ENCODE data around the gene STK25. TPM values are rescaled to one million over a fixed set of nuclear protein-coding genes. Genes with fewer than 3 reads are reported as not detected.

The STK25 gene
- 100 to 1,000 TPM; 189 to 218 (median 216) TPM for polyA plus RNA-seq (ENCODE audit: insufficient read length in 3 of 3)

DNA sequence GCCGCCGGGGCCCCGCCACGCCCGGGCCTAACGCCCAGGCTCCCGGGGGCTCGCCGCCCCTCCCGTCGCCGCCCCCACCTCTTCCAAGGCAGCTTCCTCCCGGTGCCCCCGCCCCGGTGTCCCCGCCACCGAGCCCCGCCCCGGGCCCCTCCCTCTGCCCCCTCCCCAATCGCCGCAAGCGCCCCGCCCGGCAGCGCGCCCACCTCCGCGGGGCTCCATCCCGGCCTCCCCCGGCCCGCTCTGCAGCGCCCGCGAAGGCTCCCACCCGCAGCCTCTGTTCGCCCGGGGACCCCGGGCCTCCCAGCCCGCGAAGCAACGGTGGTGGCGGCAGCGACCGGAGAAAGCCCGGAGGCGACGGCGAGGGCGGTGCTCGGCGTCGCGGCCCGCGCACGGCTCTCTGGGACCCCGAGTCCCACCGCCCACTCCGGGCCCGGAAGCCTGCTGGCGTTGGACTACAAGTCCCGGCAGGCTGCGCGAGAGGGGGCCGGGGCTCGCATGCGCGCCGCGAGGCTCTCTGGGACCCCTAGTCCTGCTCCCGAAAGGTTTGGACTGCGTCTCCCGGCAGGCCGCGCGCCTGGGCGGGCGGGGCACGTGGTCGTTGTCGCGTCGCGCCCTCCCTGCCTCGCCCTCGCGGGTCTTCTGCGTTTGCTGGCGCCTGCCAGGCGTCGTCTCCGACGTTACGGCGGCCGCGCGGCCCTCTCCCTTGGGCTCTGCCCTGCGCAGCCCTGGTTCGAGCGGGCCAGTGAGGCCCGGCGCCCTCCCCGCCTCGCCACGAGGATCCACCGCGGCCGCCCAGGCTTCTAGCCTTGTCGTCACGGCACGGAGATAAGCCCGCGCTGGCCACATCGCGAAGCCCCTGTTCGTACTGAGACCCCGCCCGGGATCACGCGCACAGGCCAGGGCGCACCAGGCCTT is at the start of gene STK25:
Gene STK25, minus strand, starts transcription at position 345 of the 915 bp plus-strand sequence. CDS start 549 bp downstream, outside the sequence.
- DNase-seq (ENCODE audit: low read depth in 3 of 3, low spot score in 2 of 3) = peak; percentile 89 to 96 (median 92)

DNA sequence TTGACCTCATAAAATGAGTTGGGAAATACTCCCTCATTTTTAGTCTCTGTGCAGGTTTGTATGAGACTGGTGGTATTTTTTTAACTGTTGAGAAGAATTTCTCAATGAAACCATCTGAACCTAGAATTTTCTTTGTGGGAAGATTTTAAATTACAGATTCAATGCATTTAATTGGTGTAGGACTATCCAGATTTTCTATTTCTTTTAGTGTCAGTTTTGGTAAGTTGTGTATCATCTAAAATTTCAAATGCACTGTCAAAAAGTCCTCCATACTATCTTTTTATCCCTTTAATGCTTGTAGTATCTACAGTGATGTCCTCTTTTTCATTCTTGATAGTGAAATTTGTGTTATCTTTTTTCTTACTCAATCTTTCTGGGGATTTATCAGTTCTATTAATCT is 48.4 kb upstream of the STK25 start:
- no peak for DNase-seq (ENCODE audit: low read depth in 3 of 3, low spot score in 2 of 3)

DNA sequence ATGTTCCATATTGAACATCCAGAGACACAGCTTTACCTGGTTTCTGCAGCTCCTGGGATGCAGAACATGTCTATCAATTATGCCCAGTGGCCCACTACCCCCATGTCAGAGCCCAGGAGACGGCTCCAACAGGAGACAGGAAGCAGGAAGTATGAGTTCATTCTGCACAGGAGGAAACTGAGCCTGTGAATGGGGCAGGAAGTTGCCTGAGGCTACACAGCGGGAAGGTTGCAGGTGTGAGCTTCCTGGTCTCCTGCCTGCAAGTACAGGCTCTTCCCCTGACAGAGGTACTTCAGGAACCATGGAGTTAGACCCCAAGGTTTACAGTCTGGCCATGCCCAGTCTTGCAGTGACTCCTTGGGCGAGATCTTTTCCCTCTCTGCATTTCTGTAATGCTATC is 47.3 kb upstream of the STK25 start:
- no peak for DNase-seq (ENCODE audit: low read depth in 3 of 3, low spot score in 2 of 3)

DNA sequence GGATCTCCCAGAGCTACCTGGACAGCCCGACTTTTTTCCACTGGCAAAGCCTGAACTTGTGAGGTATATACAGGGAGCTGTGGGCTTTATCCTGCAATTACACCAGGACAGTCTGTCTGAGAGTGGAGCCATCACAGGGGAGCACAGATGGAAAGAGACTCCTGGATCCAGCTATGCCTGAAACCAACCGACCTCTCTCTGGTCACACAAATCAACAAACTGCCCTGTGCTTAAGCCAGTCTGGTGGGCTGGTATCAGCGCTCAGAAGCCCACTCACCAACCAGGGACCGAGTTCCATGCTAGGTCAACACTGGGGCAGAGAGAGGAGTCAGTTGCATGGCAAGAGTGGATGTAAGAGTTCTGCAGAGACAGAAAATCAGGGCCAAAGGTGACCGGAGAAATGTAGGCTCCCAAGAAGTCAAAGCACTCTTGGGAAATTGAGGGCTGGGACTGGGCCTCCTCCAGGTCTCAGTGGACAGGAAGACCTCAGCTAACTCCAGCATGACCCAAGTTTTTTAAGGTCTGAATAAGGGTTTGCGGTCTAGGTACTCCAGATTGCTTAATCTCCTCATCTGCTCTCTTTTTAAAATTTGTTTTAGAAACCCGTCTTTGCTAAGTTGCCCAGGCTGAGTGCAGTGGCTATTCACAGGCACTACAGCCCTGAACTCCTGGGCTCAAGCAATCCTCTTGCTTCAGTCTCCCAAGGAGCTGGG is 46.4 kb upstream of the STK25 start:
- no peak for DNase-seq (ENCODE audit: low read depth in 3 of 3, low spot score in 2 of 3)

DNA sequence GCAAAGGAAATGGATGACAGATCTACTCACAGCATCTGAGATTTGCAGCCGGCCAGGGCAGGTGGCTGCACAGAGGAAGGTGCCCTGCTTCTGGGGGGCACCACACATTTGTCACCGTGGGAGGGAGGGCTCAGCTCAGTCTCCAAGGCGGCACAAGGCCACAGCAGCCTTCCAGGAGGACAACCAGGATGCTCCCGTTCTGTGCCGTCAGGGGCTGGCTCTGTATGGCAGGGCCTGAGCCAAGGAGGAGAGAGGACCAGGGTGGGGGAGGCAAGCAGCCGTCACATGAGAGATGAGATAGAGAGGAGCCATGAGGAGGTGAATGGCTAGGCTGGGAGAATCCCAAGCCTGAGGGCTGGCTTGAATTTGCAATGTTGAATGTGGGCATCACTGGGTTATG is 45.6 kb upstream of the STK25 start:
- no peak for DNase-seq (ENCODE audit: low read depth in 3 of 3, low spot score in 2 of 3)

DNA sequence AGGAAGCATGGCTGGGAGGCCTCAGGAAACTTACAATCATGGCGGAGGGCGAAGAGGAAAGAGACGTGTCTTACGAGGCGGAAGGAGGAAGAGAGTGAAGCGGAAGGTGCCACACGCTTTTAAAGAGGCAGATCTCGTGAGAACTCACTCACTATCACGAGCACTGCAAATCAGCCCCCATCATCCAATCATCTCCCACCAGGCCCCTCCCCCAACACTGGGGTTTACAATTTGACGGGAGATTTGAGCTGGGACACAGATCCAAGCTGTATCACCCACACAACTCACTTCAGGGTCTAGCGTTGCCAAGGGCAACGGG is 45.1 kb upstream of the STK25 start:
- DNase-seq (ENCODE audit: low read depth in 3 of 3, low spot score in 2 of 3) = no peak

DNA sequence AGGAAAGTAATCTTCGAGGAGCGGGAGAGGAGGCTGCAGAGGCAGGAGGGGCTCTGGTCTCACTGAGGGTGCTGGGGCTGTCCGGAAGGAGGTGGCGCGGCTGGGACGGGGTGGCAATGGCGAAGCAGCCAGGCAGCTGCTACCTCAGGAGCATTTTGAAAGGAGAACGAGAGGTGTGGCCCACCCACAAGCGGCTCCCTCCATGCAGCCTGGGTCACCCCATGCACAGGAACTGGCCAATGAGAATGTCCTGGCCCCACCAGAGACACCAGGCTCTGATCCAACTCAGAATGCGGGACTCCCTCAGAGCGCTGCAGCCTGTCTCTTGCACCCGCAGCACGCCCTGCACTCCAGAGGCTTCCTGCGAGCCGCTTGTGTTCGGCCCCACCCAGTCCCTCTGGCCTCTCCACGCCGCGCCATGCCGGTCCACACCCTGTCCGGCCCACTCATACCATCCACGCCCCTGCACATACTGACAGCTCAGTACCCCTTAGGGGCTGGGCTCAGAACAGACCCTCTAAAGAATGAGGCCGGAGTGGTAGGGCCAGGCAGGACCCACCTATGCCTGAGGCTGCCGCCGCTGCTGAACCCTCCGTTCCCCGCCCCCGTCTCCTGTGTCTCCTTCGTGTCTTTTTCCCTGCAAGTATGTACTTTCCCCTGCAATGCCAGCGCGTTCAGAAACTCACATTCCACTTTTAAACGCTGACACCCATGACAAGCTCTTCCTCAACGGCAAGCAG is 43.8 kb upstream of the STK25 start:
- DNase-seq (ENCODE audit: low read depth in 3 of 3, low spot score in 2 of 3) = no peak

DNA sequence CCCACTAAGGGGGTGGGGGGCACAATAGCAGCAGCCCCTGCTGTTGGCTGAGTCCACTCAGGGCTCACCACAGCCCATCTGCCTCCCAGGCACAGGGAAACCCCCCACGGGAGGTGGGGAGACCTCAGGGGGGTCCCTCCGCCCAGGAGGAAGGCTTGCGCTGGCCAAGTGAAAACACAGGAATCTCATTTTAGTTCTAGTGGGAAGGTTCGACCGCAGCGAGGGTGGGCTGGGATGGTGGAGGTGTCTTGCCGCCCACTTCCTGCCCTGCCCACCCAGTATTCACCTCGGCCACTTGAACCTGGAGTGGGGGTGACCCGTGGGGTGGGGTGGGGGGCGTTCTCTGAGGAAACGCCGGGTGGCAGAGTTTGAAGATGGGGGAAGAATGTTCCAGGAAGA is 43.2 kb upstream of the STK25 start:
- DNase-seq (ENCODE audit: low read depth in 3 of 3, low spot score in 2 of 3) = no peak

DNA sequence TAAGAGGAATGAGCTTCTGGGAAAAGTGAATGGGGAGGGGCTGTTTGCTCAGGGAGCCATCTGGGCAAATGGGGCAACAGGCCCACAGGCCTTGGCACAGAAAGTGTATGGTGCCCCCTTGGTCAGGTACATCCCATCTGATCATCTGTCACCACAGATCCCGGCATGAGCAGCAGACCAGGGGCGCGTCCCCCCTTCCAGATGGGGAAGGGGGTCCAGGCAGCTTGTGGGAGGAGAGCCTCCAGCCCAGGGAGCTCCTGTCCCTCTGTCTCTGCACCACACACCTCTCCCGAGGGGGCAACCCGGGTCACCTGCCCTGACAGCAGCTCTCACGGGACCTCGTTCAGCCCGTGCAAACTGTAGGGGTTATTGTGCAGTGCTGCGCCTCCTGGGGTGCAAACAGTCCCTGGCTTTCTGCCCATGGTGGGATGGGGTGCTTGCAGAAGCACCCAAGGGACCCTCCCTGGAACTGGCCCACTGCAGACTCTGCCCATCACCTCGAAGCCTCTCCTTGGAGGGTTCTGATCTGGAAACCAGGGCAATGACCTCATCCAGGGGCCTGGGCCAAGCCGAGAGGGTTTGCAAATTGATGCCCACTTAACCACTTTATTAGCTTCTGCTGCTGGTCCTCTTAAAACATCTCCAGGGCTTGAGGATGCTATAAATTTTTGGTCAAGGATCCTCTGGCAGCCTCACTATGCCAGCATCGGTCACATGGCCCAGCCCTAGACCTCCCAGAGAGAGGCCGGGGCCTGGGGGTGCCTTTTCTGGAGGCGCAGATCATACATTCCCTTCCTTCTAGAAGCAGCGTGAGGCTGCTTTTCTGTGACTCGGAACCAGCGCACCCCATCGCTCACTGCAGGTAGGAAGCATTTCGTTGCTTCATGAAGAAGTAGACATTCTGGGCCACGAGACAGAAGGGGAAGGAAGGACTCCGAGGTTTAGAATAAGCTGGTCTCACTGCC is 42.5 kb upstream of the STK25 start:
- no peak for DNase-seq (ENCODE audit: low read depth in 3 of 3, low spot score in 2 of 3)

DNA sequence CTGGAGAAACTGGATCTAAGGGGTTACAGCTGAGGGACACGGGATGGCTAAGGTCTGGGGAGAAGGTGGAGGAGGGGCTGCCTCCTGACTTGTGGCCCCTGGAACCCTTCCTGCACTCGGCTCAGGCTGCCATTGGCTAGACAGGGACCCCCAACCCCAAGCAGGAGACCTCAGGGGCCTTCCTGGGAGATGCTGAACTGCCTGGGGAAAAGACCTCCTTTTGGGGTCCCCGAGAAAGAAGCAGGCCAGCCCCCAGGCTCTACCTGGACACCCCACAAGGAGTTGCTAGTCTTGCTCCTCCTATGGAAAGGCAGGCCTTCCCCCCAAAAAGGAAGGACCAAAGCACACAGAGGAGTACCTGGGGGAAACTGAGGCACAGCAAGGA is 40.1 kb upstream of the STK25 start:
- no peak for DNase-seq (ENCODE audit: low read depth in 3 of 3, low spot score in 2 of 3)

DNA sequence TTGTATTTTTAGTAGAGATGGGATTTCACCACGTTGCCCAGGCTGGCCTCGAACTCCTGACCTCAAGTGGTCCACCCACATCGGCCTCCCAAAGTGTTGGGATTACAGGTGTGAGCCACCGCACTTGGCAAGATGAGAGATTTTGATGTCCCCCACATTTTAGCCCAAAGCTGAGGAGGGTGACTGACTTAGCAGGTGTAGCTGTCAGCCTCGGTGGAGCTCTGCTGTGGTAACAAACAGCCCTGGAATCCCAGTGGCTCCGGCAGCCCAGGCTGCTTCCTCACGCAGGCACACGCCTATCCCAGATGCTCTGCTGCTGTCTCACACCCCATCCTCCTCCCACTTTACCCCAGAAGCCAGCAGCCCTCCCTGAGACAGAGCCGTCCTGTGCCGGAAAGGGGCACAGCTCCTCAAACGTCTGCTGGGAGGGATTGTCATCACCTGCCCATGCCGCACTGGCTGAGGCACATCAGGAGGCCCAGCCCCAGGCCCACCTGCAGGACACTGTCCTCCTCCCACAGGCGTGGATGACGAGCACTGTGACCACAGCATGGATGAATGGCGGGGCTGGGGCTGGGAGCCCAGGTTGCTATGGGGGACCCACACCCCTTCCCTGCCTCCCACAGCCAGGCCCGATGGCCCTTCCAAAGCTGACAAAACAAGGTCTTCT is 39.5 kb upstream of the STK25 start:
- DNase-seq (ENCODE audit: low read depth in 3 of 3, low spot score in 2 of 3) = no peak

DNA sequence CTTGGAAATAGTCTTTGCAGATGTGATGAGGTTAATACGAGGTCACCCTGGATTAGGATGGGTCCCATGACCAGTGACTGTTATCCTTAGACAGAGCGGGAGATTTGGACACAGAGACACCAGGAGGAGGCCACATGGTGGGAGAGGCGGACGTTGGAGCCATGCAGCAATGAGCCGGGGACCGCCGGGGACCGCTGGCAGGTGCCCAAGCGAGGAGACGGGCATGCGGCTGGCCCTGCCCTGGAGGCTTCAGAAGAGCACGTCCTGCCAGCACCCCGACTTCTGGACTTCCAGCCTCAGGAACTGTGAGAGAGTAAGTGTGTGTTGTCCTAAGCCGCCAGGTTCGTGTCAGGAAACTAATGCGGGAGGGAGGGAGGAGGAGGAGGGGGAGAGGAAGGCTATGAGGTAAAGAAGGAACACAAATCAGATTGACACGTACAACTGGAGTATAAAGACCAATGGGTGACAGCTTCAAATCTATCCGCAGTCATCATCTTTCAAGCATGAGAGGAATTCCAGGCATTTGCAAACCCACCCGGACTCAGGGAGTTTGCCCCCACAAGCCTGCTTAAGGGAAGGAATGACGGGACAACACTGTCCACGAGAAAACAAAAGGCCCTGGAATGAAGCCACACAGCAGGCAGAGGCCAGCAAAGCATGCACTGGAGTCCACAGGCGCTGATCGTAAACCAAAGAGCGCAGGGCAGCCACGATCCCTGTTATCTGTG is 38.6 kb upstream of the STK25 start:
- no peak for DNase-seq (ENCODE audit: low read depth in 3 of 3, low spot score in 2 of 3)

DNA sequence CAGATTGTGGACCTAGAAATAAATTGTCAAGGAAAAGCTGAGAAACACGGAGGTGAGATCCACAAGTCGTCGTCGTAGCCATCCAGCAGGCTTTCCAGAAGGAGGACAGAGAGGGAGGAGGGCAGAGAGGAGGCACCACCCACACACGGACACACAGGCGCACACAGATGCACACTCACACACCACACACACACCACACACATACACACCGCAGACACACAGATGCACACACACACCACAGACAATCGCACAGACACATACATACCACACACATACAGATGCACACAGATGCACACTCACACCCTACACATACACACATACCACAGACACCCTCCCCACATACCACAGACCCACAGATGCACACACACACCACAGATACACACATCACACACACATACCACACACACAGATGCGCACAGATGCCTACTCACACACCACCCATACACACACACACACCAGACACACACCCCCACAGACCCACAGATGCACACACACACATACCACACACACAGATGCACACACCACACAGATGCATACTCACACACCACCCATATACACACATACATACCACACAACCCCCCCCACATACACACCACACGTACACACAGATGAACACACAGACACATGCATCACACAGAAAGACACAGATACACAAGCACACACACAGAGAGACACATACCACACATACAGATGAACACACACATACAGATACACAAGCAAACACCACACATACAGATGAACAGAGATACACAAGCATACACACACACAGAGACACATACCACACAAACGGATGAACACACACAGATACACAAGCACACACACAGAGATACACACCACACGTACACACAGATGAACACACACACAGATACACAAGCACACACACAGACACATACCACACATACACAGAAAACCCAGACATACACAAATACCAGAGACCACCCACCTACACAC is 37.4 kb upstream of the STK25 start:
- no peak for DNase-seq (ENCODE audit: low read depth in 3 of 3, low spot score in 2 of 3)

DNA sequence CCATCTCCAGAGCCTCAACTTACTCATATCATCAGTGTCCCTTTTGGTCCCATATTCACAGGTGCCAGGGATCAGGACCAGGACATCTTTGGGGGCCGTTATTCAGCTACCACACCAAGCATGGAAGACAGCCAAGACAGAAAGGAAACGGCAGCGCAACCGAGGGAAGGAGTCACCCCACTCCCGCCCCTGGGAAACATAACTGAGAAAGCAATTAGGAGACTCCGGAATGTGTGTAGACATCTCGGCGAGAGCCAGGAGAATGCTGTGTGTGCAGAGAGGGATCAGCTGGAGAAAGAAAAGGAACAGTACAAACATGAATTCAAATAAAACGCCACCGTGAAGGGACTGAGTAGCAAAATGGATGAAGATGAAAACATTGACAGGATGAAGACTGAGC is 36.7 kb upstream of the STK25 start:
- DNase-seq (ENCODE audit: low read depth in 3 of 3, low spot score in 2 of 3) = no peak

DNA sequence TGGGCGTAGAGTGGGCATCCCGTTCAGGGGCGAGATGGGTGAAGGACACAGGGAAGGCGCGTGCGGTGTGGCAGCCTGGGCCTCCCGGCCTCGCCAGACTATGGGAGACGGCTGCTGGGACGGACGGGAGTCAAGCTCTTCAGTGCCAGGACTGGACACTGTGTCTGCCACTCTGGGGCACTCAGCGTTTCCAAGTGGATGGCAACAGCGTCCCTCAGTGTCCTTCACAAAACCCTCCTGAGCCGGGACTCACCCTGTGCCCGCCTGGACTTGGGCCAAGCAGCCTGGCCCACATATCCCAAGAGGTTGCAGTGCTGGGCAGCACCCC is 33.9 kb upstream of the STK25 start:
- no peak for DNase-seq (ENCODE audit: low read depth in 3 of 3, low spot score in 2 of 3)

DNA sequence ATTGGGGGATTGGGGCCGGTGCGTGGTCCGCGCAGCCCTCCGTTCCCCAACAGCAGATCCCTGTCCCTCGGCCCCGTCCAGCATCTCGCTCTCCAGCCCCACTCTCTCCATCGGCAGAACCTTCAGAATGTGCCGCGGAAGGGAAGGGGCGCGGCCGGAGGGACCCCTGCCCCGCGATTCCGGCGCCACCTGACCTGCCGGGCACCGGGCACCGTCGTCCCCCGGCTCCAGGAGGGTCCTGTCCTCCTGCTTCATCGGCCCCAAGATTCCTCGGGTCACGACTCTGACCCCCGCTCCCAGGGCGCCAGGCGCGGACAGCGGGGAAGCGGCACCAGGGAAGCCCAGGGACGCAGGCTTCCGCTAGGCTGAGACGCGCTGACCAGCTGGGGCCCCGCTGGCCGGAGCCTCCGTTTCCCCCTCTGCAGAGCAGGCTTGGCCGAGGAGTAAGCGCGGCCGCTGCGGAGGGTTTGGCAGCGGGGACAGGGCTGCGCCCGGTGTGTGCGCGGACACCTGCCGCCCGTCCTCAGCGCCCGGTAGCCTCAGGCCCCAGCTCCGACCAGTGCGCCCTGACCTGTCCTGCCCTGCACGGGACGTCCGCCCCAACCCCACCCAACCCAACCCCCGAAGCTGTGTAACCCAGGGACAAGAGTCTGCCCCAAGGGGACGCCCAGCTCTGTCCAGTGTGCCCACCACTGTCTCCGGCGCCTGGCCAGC is 33.3 kb upstream of the STK25 start:
- no peak for DNase-seq (ENCODE audit: low read depth in 3 of 3, low spot score in 2 of 3)

DNA sequence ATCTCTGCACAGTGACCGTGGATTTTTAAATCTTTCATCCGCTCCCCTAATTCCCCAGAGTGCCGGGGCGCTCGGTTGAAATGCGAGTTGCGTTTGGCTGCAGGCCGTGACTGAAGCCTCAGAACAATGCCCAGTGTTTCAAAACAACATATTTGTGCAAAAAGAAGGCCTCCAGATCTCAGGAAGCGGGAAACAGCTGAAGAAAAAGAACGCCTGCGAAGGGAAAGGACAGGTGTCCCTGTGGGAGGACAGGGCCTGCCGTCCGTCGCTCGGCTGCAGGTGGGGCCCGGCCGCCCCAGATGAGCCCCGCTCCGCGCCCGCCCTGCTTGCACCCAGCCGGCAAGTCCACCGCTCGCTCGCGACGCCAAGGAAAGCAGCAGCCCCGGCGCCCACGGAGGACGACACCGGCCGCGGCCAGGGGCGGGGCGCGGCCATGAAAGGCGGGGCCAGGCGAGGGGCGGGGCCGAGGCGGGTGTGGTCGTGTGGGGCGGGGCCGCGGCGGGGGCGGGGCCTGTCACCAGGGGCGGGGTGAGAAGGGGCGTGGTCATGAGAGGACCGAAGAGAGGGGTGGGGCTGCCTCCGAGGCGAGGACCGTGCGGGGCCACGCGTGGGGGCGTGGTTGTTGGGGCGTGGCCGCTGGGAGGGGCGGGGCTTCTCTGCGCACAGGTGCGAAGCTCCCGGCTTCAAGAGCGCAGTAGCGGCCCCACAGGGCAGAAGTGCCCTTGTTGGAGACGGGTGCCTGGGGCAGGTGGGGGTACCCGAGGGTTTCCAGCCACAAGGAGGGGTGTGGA is 32.6 kb upstream of the STK25 start:
- no peak for DNase-seq (ENCODE audit: low read depth in 3 of 3, low spot score in 2 of 3)
